WTC11 (cell line): ENCODE measurements around the gene CTDP1. TPM values are rescaled to one million over a fixed set of nuclear protein-coding genes. Genes with fewer than 3 reads are reported as not detected.

Experiments used
- ATAC-seq: fragments of 200-7000 bp; cut with Tn5 transposase; 2 replicates; pipeline ENCODE4 v1.10.0; 2021; ENCODE audit warnings: mild to moderate bottlenecking, moderate library complexity
- CTCF ChIA-PET: fragments of 300-600 bp; sonication (Branson Sonifier 250); formaldehyde crosslinking; loops from one replicate; lab custom pipeline; 2021; ENCODE audit warnings: antibody characterized with exemption; lab: Charles Lee
- POLR2A ChIA-PET: fragments of 350-600 bp; sonication (Branson Sonifier 250); formaldehyde crosslinking; loops from one replicate; lab custom pipeline; 2021; ENCODE audit warnings: antibody characterized with exemption; lab: Charles Lee
- DNase-seq: peaks from one replicate; pipeline ENCODE4 v3.0.0; 2021; ENCODE audit warnings: low spot score
- H3K27ac Mint-ChIP-seq: 2 replicates; pipeline ENCODE4 v1.8.0; 2021; ENCODE audit warnings: mixed read lengths
- H3K27me3 Mint-ChIP-seq: 2 replicates; pipeline ENCODE4 v1.8.0; 2021; ENCODE audit warnings: low read depth, mild to moderate bottlenecking, moderate library complexity, mixed read lengths
- H3K36me3 Mint-ChIP-seq: 2 replicates; pipeline ENCODE4 v1.8.0; 2021; ENCODE audit warnings: mixed read lengths
- H3K4me1 Mint-ChIP-seq: 2 replicates; pipeline ENCODE4 v1.8.0; 2022; ENCODE audit warnings: mixed read lengths
- H3K4me3 Mint-ChIP-seq: 2 replicates; pipeline ENCODE4 v1.8.0; 2021; ENCODE audit warnings: mild to moderate bottlenecking, moderate library complexity, mixed read lengths
- H3K9me3 Mint-ChIP-seq: 2 replicates; pipeline ENCODE4 v1.8.0; 2021; ENCODE audit warnings: mixed read lengths
- AFF4 ChIP-seq: sonication (generic); formaldehyde crosslinking; IDR thresholded peaks from 2 replicates; pipeline ENCODE4 v1.8.1; 2023; ENCODE audit warnings: mild to moderate bottlenecking, missing genetic modification reagents, borderline replicate concordance
- AR ChIP-seq: fragments of 250-450 bp; sonication (Bioruptor Pico); IDR thresholded peaks from 2 replicates; pipeline ENCODE4 v1.9.0; 2021; ENCODE audit warnings: mild to moderate bottlenecking
- ARID4B ChIP-seq: sonication (generic); formaldehyde crosslinking; IDR thresholded peaks from 2 replicates; pipeline ENCODE4 v1.8.0; 2023; ENCODE audit warnings: missing genetic modification reagents, mild to moderate bottlenecking, borderline replicate concordance
- CBFB ChIP-seq: sonication (generic); formaldehyde crosslinking; IDR thresholded peaks from 2 replicates; pipeline ENCODE4 v1.8.1; 2022; ENCODE audit warnings: mild to moderate bottlenecking, low read depth, missing genetic modification reagents
- CTCF ChIP-seq: fragments of 200-600 bp; IDR thresholded peaks from 2 replicates; pipeline ENCODE4 v1.8.0; 2022; ENCODE audit warnings: antibody characterized with exemption
- ETV6 ChIP-seq: sonication (generic); formaldehyde crosslinking; IDR thresholded peaks from 2 replicates; pipeline ENCODE4 v1.8.1; 2022; ENCODE audit warnings: mild to moderate bottlenecking, missing genetic modification reagents
- GTF2I ChIP-seq: fragments of 250-450 bp; sonication (Bioruptor Pico); conservative IDR thresholded peaks from 2 replicates; pipeline ENCODE4 v1.4.0; 2021; ENCODE audit warnings: mild to moderate bottlenecking
- HMGA2 ChIP-seq: fragments of 250-450 bp; sonication (Bioruptor Pico); IDR thresholded peaks from 2 replicates; pipeline ENCODE4 v1.4.0; 2021; ENCODE audit warnings: mild to moderate bottlenecking, moderate library complexity
- JAZF1 ChIP-seq: fragments of 250-450 bp; sonication (Bioruptor Pico); IDR thresholded peaks from 2 replicates; pipeline ENCODE4 v1.9.0; 2021; ENCODE audit warnings: moderate library complexity, mild to moderate bottlenecking, inconsistent platforms
- KAT7 ChIP-seq: sonication (generic); formaldehyde crosslinking; IDR thresholded peaks from 2 replicates; pipeline ENCODE4 v1.8.1; 2023; ENCODE audit warnings: missing genetic modification reagents, mild to moderate bottlenecking, borderline replicate concordance
- NFE2L1 ChIP-seq: sonication (generic); formaldehyde crosslinking; IDR thresholded peaks from 2 replicates; pipeline ENCODE4 v1.8.1; 2023; ENCODE audit warnings: missing genetic modification reagents
- NFYB ChIP-seq: sonication (generic); formaldehyde crosslinking; conservative IDR thresholded peaks from 2 replicates; pipeline ENCODE4 v1.8.0; 2022; ENCODE audit warnings: low read depth, missing genetic modification reagents
- NR2C2 ChIP-seq: sonication (generic); formaldehyde crosslinking; IDR thresholded peaks from 2 replicates; pipeline ENCODE4 v1.8.0; 2022; ENCODE audit warnings: mild to moderate bottlenecking, missing genetic modification reagents
- RELA ChIP-seq: sonication (generic); formaldehyde crosslinking; IDR thresholded peaks from 2 replicates; pipeline ENCODE4 v1.8.1; 2022; ENCODE audit warnings: missing genetic modification reagents, mild to moderate bottlenecking, borderline replicate concordance
- RORB ChIP-seq: fragments of 250-450 bp; sonication (Bioruptor Pico); IDR thresholded peaks from 2 replicates; pipeline ENCODE4 v1.9.0; 2021; ENCODE audit warnings: mild to moderate bottlenecking
- TEAD1 ChIP-seq: sonication (generic); formaldehyde crosslinking; IDR thresholded peaks from 2 replicates; pipeline ENCODE4 v1.8.0; 2022; ENCODE audit warnings: mild to moderate bottlenecking, missing genetic modification reagents
- ZNF138 ChIP-seq: sonication (generic); formaldehyde crosslinking; conservative IDR thresholded peaks from 2 replicates; pipeline ENCODE4 v1.8.1; 2022; ENCODE audit warnings: mild to moderate bottlenecking, moderate library complexity, missing genetic modification reagents
- ZNF263 ChIP-seq: sonication (generic); formaldehyde crosslinking; IDR thresholded peaks from 2 replicates; pipeline ENCODE4 v1.8.1; 2022; ENCODE audit warnings: low read depth, mild to moderate bottlenecking, moderate library complexity, missing genetic modification reagents
- ZNF416 ChIP-seq: fragments of 250-450 bp; sonication (Bioruptor Pico); IDR thresholded peaks from 2 replicates; pipeline ENCODE4 v1.9.0; 2021; ENCODE audit warnings: mild to moderate bottlenecking, inconsistent platforms
- ZNF425 ChIP-seq: fragments of 250-450 bp; sonication (Bioruptor Pico); conservative IDR thresholded peaks from 2 replicates; pipeline ENCODE4 v1.9.0; 2021; ENCODE audit warnings: mild to moderate bottlenecking
- total RNA-seq: library from RNA; stranded (reverse); gene quantifications from 3 replicates; pipeline ENCODE4 v1.2.3, GENCODE V29; 2021

The CTDP1 gene
- total RNA-seq, 1 experiment from 2014 or later: 39.7 TPM

- ATAC-seq (no peak), DNase-seq (no peak)
- Mint-ChIP-seq H3K27ac (no peak overlapping the region), H3K4me1 (no peaks in the 10 kb centered on the region), H3K9me3 (no peaks in the 10 kb centered on the region), H3K4me3 (no peak overlapping the region), H3K27me3 (no peaks in the 10 kb centered on the region), H3K36me3 (no peaks in the 10 kb centered on the region)
- CTCF ChIA-PET: interaction anchor here (0.6 to 1.2 kb wide), 3 partner anchors 265 to 273 kb away, joined by 3 read pairs; no protein-coding TSS in a partner anchor
- POLR2A ChIA-PET: no interaction called here
- TF ChIP-seq ETV6 (CRISPR knock-in tag) (no peak), TEAD1 (CRISPR knock-in tag) (no peak), JAZF1 (CRISPR knock-in tag) (no peak), NFE2L1 (CRISPR knock-in tag) (no peak), GTF2I (CRISPR knock-in tag) (no peak), HMGA2 (CRISPR knock-in tag) (no peak), KAT7 (CRISPR knock-in tag) (no peak), RORB (CRISPR knock-in tag) (no peak)
Measured at GRCh38 chr18:79645291-79645983, 34.2 kb upstream of the CTDP1 start.

- POLR2A ChIA-PET: no interaction called here
- Mint-ChIP-seq H3K4me1 (no peaks in the 10 kb centered on the region), H3K4me3 (no peak overlapping the region)
Measured at GRCh38 chr18:79647307-79647706, 32.3 kb upstream of the CTDP1 start.

More at GRCh38 chr18:79647307-79647706, 32.3 kb upstream of the CTDP1 start:
- DNase-seq (no peak), ATAC-seq (no peak)
- CTCF ChIA-PET: no interaction called here
- Mint-ChIP-seq H3K36me3 (no peaks in the 10 kb centered on the region), H3K27ac (no peak overlapping the region), H3K9me3 (no peaks in the 10 kb centered on the region), H3K27me3 (no peaks in the 10 kb centered on the region)
- TF ChIP-seq RELA (CRISPR knock-in tag) (no peak), KAT7 (CRISPR knock-in tag) (no peak), ZNF263 (CRISPR knock-in tag) (no peak), ARID4B (CRISPR knock-in tag) (no peak), ZNF416 (no peak), CTCF (no peak), NR2C2 (CRISPR knock-in tag) (no peak), AFF4 (no peak), CBFB (CRISPR knock-in tag) (no peak), TEAD1 (CRISPR knock-in tag) (no peak), NFYB (CRISPR knock-in tag) (no peak), ZNF138 (CRISPR knock-in tag) (no peak), HMGA2 (CRISPR knock-in tag) (no peak), ZNF425 (CRISPR knock-in tag) (no peak), AR (CRISPR knock-in tag) (no peak)
